Lung (tissue), 12 donors: ENCODE data around the gene SORL1. TPM values are rescaled to one million over a fixed set of nuclear protein-coding genes. Genes with fewer than 3 reads are reported as not detected.

Experiments
- ATAC-seq: fragments of 200-7000 bp; cut with Tn5 transposase; one replicate; pipeline ENCODE4 v1.9.1; 2020; ENCODE audit warnings: moderate number of reproducible peaks; ENCODE audit not compliant: insufficient read depth, low FRiP score
- DNase-seq, 3 donors: peaks; one replicate each; pipeline ENCODE4 v3.0.0-alpha.2; 2013 to 2017
- H3K27ac ChIP-seq, 2 donors: one replicate each; pipeline ENCODE4 v1.5.1; 2013; ENCODE audit warnings: mild to moderate bottlenecking in 2 of 2, moderate library complexity in 2 of 2, control low read depth in 1 of 2, inconsistent platforms in 1 of 2, low read depth in 1 of 2, low read length in 1 of 2
- H3K27me3 ChIP-seq, 3 donors: one replicate each; pipeline ENCODE4 v1.5.1; 2013; ENCODE audit warnings: low read length in 2 of 3; ENCODE audit not compliant: control insufficient read depth in 3 of 3, insufficient read depth in 3 of 3
- H3K36me3 ChIP-seq, 4 donors: one replicate each; pipeline ENCODE4 v1.5.1; 2013; ENCODE audit warnings: low read length in 4 of 4, mild to moderate bottlenecking in 1 of 4, moderate library complexity in 1 of 4; ENCODE audit not compliant: control insufficient read depth in 4 of 4, insufficient read depth in 4 of 4
- H3K4me1 ChIP-seq, 5 donors: one replicate each; pipeline ENCODE4 v1.5.1; 2013; ENCODE audit warnings: low read length in 5 of 5, mild to moderate bottlenecking in 2 of 5, moderate library complexity in 1 of 5; ENCODE audit not compliant: control insufficient read depth in 5 of 5, insufficient read depth in 5 of 5
- H3K4me3 ChIP-seq: one replicate; pipeline ENCODE4 v1.5.1; 2013; ENCODE audit warnings: mild to moderate bottlenecking, control low read depth, moderate library complexity
- H3K9ac ChIP-seq, 2 donors: one replicate each; pipeline ENCODE4 v1.5.1; 2013; ENCODE audit warnings: low read length in 2 of 2, control low read depth in 1 of 2; ENCODE audit not compliant: insufficient read depth in 1 of 2
- H3K9me3 ChIP-seq, 4 donors: one replicate each; pipeline ENCODE4 v1.5.1; 2013; ENCODE audit warnings: low read length in 3 of 4, mild to moderate bottlenecking in 1 of 4, moderate library complexity in 1 of 4; ENCODE audit not compliant: control insufficient read depth in 4 of 4, insufficient read depth in 3 of 4
- CTCF ChIP-seq: IDR thresholded peaks from 2 replicates; pipeline ENCODE4 v1.5.1; 2012; ENCODE audit warnings: mild to moderate bottlenecking; ENCODE audit errors: control extremely low read depth, extremely low read depth
- WGBS, 2 donors: extraction: QIAGEN DNeasy Blood & Tissue Kit; methylation state at CpG; one replicate each; pipeline ENCODE4 v1.1.7; 2013; 5-methylcytosine and 5-hydroxymethylcytosine counted together
- polyA plus RNA-seq, 2 donors: library from polyadenylated mRNA; stranded (reverse); fragments of 200-250 nt; gene quantifications; one replicate each; pipeline ENCODE4 v1.2.1, GENCODE V29; 2013
- total RNA-seq, 2 donors: library from RNA; depleted of rRNA in 1 of 2; stranded (reverse); fragments of >200 nt in 1 of 2; gene quantifications; one replicate each; pipeline ENCODE4 v1.2.1, GENCODE V29; 2014 to 2021
- donor health status: control.
- donor health status: control.
- donor health status: Bipolar disorder and iron deficiency.
- donor health status: healthy.
- donor health status: DM: yes; HTN: yes; CAD: no.

Gene SORL1
- total and polyA plus RNA-seq, 4 donors = 1.9 to 67.0 (median 49.2) TPM

GRCh38 chr11:121544956-121545355 is 92.8 kb downstream of the SORL1 start:
- H3K27ac ChIP-seq = no peak overlapping the region
- WGBS, 2 donors = 53 to 76% methylated on average over 7 of the region's 7 CpGs
- H3K27me3 ChIP-seq = no peaks in the 10 kb centered on the region
- no peak for TF ChIP-seq CTCF
- no peaks in the 10 kb centered on the region for H3K4me1 ChIP-seq
- peaks cover 0 to 27% (median 10%) of the 10 kb centered on the region in 4 donors for H3K36me3 ChIP-seq
- DNase-seq = no peak
- no peak for ATAC-seq
- no peaks in the 10 kb centered on the region for H3K9me3 ChIP-seq
- no peak overlapping the region for H3K4me3 ChIP-seq
- no peak overlapping the region for H3K9ac ChIP-seq

DNA sequence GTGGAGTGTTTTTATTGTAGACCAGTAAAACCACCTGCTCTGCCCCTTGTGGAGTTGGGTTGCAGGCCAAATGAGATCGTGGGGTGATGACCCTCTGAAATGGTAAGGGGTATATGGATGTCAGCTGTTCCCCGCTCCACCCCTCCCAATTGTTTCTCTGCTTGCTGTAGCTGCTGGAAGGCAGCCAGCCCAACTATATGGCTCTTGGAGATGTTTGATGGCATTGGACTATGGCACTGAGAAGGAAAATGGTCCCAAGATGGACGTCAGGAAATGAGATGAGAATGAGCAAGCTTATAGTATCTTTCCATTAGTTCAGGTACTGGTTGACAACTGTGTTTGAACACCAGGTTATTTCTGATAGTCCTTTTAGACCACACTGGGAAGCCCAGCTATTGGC is 95.5 kb downstream of the SORL1 start:
- WGBS, 2 donors = 90 to 93% methylated on average over 3 of the region's 3 CpGs

GRCh38 chr11:121550247-121551030 is 98.3 kb downstream of the SORL1 start:
- ATAC-seq (no peak), DNase-seq (no peak)
- H3K9me3 ChIP-seq = no peaks in the 10 kb centered on the region
- no peaks in the 10 kb centered on the region for H3K27me3 ChIP-seq
- H3K4me3 ChIP-seq = no peak overlapping the region
- H3K36me3 ChIP-seq = peaks cover 0 to 25% (median 8%) of the 10 kb centered on the region in 4 donors
- no peak overlapping the region for H3K27ac ChIP-seq
- no peak for TF ChIP-seq CTCF
- H3K4me1 ChIP-seq = no peaks in the 10 kb centered on the region
- no peak overlapping the region for H3K9ac ChIP-seq
- WGBS, 2 donors = 80 to 85% methylated on average over 10 of the region's 10 CpGs

More for the DNA sequence above, 95.5 kb downstream of the SORL1 start:
- Histone ChIP-seq H3K36me3 (peaks cover 0 to 27% (median 10%) of the 10 kb centered on the region in 4 donors), H3K9ac (no peak overlapping the region), H3K4me3 (no peak overlapping the region), H3K27ac (no peak overlapping the region), H3K9me3 (no peaks in the 10 kb centered on the region), H3K27me3 (no peaks in the 10 kb centered on the region), H3K4me1 (no peaks in the 10 kb centered on the region)
- TF ChIP-seq CTCF = no peak
- DNase-seq (no peak), ATAC-seq (no peak)
